SK-N-SH (cell line): Measurements from ENCODE around the gene HOXB9. TPM values are rescaled to one million over a fixed set of nuclear protein-coding genes. Genes with fewer than 3 reads are reported as not detected.

ENCODE experiments used
- CTCF ChIA-PET: fragments of 300-600, 350-600 bp; formaldehyde crosslinking; extraction: SDS; loops from one replicate; lab custom pipeline; 2021; lab: Yijun Ruan, JAX
- POLR2A ChIA-PET: fragments of 350-600 bp; sonication (Branson Sonifier 250); formaldehyde crosslinking; extraction: SDS; loops from one replicate; lab custom pipeline; 2020; ENCODE audit warnings: antibody characterized with exemption, inconsistent platforms; lab: Yijun Ruan, JAX
- DNase-seq: peaks from one replicate; pipeline ENCODE4 v3.0.0; 2012
- H2AFZ ChIP-seq: fragments of 200-600 bp; sonication (generic); 2 replicates; pipeline ENCODE4 v1.8.1; 2016; ENCODE audit warnings: antibody characterized with exemption, mild to moderate bottlenecking, low read depth
- H3F3A ChIP-seq: fragments of 200-600 bp; sonication (generic); replicated peaks from 2 replicates; pipeline ENCODE3; 2016; ENCODE audit warnings: antibody characterized with exemption, mild to moderate bottlenecking; ENCODE audit not compliant: insufficient read depth
- H3K27ac ChIP-seq, 2 experiments: fragments of 200-500 bp in 1 of 2; fragments of 200-600 bp in 1 of 2; sonication (Bioruptor generic) in 1 of 2; sonication (generic), shearing (Covaris generic) in 1 of 2; 2 replicates each; pipeline versions ENCODE4 v1.5.1 to v1.6.1; 2014 to 2016; ENCODE audit warnings: low read depth in 2 of 2, inconsistent platforms in 1 of 2, low read length in 1 of 2, mild to moderate bottlenecking in 1 of 2, mixed read lengths in 1 of 2
- H3K27me3 ChIP-seq: fragments of 200-600 bp; sonication (generic), shearing (Covaris generic); 2 replicates; pipeline ENCODE4 v1.6.1; 2016; ENCODE audit warnings: mixed run types; ENCODE audit not compliant: insufficient read depth
- H3K36me3 ChIP-seq, 2 experiments: fragments of 200-500 bp in 1 of 2; fragments of 200-600 bp in 1 of 2; sonication (Bioruptor generic) in 1 of 2; sonication (generic) in 1 of 2; replicated peaks in 1 of 2; 2 replicates each; pipeline versions ENCODE3 to v1.5.1; 2014 to 2016; ENCODE audit warnings: low read length in 1 of 2, mild to moderate bottlenecking in 1 of 2; ENCODE audit not compliant: insufficient read depth in 2 of 2, control insufficient read depth in 1 of 2
- H3K4me1 ChIP-seq, 2 experiments: fragments of 200-500 bp in 1 of 2; fragments of 200-600 bp in 1 of 2; sonication (Bioruptor generic) in 1 of 2; sonication (generic), shearing (Covaris generic) in 1 of 2; 2 replicates each; pipeline versions ENCODE4 v1.5.1 to v1.6.1; 2014 to 2016; ENCODE audit warnings: low read depth in 1 of 2, low read length in 1 of 2, mixed run types in 1 of 2; ENCODE audit not compliant: insufficient read depth in 2 of 2, control insufficient read depth in 1 of 2
- H3K4me2 ChIP-seq: fragments of 200-600 bp; sonication (generic), shearing (Covaris generic); 2 replicates; pipeline ENCODE4 v1.6.1; 2017; ENCODE audit warnings: mixed run types
- H3K4me3 ChIP-seq, 2 experiments: fragments of 200-500 bp in 1 of 2; fragments of 200-600 bp in 1 of 2; sonication (Bioruptor generic) in 1 of 2; sonication (generic), shearing (Covaris generic) in 1 of 2; 2 replicates each; pipeline versions ENCODE4 v1.5.1 to v1.8.1; 2014 to 2016; ENCODE audit warnings: low read depth in 2 of 2, inconsistent platforms in 1 of 2, low read length in 1 of 2, mild to moderate bottlenecking in 1 of 2, mixed read lengths in 1 of 2, moderate library complexity in 1 of 2
- H3K79me2 ChIP-seq: fragments of 200-600 bp; sonication (generic); 2 replicates; pipeline ENCODE4 v1.8.1; 2017; ENCODE audit warnings: mild to moderate bottlenecking; ENCODE audit not compliant: insufficient read depth
- H3K9ac ChIP-seq: fragments of 200-600 bp; sonication (generic); 2 replicates; pipeline ENCODE4 v1.6.1; 2017; ENCODE audit warnings: mixed run types
- H3K9me2 ChIP-seq: fragments of 200-600 bp; sonication (generic); 2 replicates; pipeline ENCODE4 v1.6.1; 2017; ENCODE audit warnings: mixed run types
- H3K9me3 ChIP-seq: fragments of 200-600 bp; sonication (generic); 2 replicates; pipeline ENCODE4 v1.6.1; 2017; ENCODE audit warnings: mixed run types, mild to moderate bottlenecking, moderate library complexity
- H4K20me1 ChIP-seq: fragments of 200-600 bp; sonication (generic); 2 replicates; pipeline ENCODE4 v1.6.1; 2017; ENCODE audit warnings: mild to moderate bottlenecking, mixed run types; ENCODE audit not compliant: insufficient read depth
- ELF1 ChIP-seq: IDR thresholded peaks from 2 replicates; pipeline ENCODE4 v1.4.0; 2012
- EZH2phosphoT487 ChIP-seq: fragments of 200-600 bp; sonication (generic); IDR thresholded peaks from 2 replicates; pipeline ENCODE4 v1.6.1; 2017; ENCODE audit warnings: low read depth, mixed run types, mild to moderate bottlenecking, antibody characterized with exemption, moderate library complexity, borderline replicate concordance
- FOXJ3 ChIP-seq: sonication (generic); formaldehyde crosslinking; IDR thresholded peaks from 2 replicates; pipeline ENCODE4 v1.5.1; 2020; ENCODE audit warnings: mild to moderate bottlenecking, missing genetic modification reagents
- FOXM1 ChIP-seq: IDR thresholded peaks from 2 replicates; pipeline ENCODE4 v1.4.0; 2012; ENCODE audit warnings: low read depth, mild to moderate bottlenecking
- GABPA ChIP-seq: IDR thresholded peaks from 2 replicates; pipeline ENCODE4 v1.4.0; 2012; ENCODE audit warnings: low read depth, mild to moderate bottlenecking
- MEF2A ChIP-seq: IDR thresholded peaks from 2 replicates; pipeline ENCODE4 v1.4.0; 2012; ENCODE audit warnings: low read depth, borderline replicate concordance
- NFIC ChIP-seq: IDR thresholded peaks from 2 replicates; pipeline ENCODE4 v1.4.0; 2012; ENCODE audit warnings: borderline replicate concordance
- POLR2AphosphoS5 ChIP-seq: IDR thresholded peaks from 2 replicates; pipeline ENCODE4 v1.6.1; 2012; ENCODE audit warnings: low read depth, low read length
- RAD21 ChIP-seq: IDR thresholded peaks from 2 replicates; pipeline ENCODE4 v1.6.1; 2012; ENCODE audit warnings: mild to moderate bottlenecking, low read length
- RCOR1 ChIP-seq: fragments of 150-350 bp; IDR thresholded peaks from 2 replicates; pipeline ENCODE4 v1.6.1; 2017; ENCODE audit warnings: antibody characterized with exemption, low read length
- RXRA ChIP-seq: IDR thresholded peaks from 2 replicates; pipeline ENCODE4 v1.4.0; 2012; ENCODE audit warnings: low read depth, mild to moderate bottlenecking, borderline replicate concordance
- TAF1 ChIP-seq: IDR thresholded peaks from 2 replicates; pipeline ENCODE4 v1.6.1; 2012; ENCODE audit warnings: low read depth, mild to moderate bottlenecking, low read length, moderate library complexity, borderline replicate concordance
- TEAD4 ChIP-seq: IDR thresholded peaks from 2 replicates; pipeline ENCODE4 v1.4.0; 2012; ENCODE audit warnings: mild to moderate bottlenecking, borderline replicate concordance; ENCODE audit not compliant: insufficient read depth
- WGBS: methylation state at CpG from one replicate; pipeline ENCODE4 v1.1.6; 2017; ENCODE audit warnings: low lambda C conversion rate; 5-methylcytosine and 5-hydroxymethylcytosine counted together
- polyA plus RNA-seq, 3 experiments: library from polyadenylated mRNA; depleted of rRNA; stranded (reverse); fragments of >200 nt; gene quantifications; 2 replicates each; pipeline ENCODE4 v1.2.3, GENCODE V29; 2012
- TF ChIP-seq, protein P1 (sequence below): fragments of 150-350 bp; IDR thresholded peaks from 2 replicates; pipeline ENCODE4 v1.6.1; 2017; ENCODE audit warnings: antibody characterized with exemption, low read length, low read depth, borderline replicate concordance
- TF ChIP-seq, protein P2 (sequence below): IDR thresholded peaks from 2 replicates; pipeline ENCODE4 v1.4.0; 2012; ENCODE audit warnings: low read depth, borderline replicate concordance
- TF ChIP-seq, protein P3 (sequence below): IDR thresholded peaks from 2 replicates; pipeline ENCODE4; 2012

The HOXB9 gene
- polyA plus RNA-seq, 1 of the 3 experiments (the other 2 are of a cell fraction): not detected

DNA sequence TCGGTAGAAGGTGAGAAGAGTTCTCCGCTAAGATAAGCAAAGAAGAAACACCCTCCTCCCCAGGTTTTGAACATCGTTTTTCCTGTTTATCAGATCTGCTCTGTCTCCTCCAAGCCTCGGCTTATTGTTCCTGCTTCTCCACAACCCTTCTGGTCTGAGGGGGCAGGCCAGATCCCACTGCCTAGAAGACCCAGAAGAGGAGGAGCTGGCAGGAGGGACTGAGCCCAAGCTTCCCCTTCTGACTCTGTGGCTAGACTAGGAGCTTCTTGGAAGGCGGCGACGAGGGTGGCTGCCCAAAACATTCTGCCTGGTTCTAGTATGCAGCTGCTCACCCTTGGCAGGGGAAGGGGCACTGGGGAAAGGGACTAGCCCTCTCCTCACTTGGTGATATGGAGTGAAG lies 27.4 kb downstream of the HOXB9 start:
- H3K4me1 ChIP-seq: no peaks in the 10 kb centered on the region; a peak in 1 of 4 replicates
- DNase-seq: no peak
- peaks cover 4% of the 10 kb centered on the region for H3F3A ChIP-seq
- no peak overlapping the region for H3K4me3 ChIP-seq
- no peak overlapping the region for H2AFZ ChIP-seq
- WGBS: 30% methylated on average over 7 of the region's 7 CpGs
- H3K27me3 ChIP-seq: peaks cover 99% of the 10 kb centered on the region
- H3K27ac ChIP-seq: no peak overlapping the region
- H3K4me2 ChIP-seq: no peak overlapping the region
- CTCF ChIA-PET: interaction anchor here (0.7 to 1.4 kb wide), 3 partner anchors 12 to 73 kb away, joined by 3 read pairs; no protein-coding TSS in a partner anchor
- H3K36me3 ChIP-seq: no peaks in the 10 kb centered on the region
- H3K9me2 ChIP-seq: no peaks in the 10 kb centered on the region
- no peaks in the 10 kb centered on the region for H3K9me3 ChIP-seq
- POLR2A ChIA-PET: no interaction called here
- no peak for TF ChIP-seq GABPA
- no peak for TF ChIP-seq NFIC
- no peak for TF ChIP-seq TEAD4
- TF ChIP-seq POLR2AphosphoS5: no peak
- TF ChIP-seq ELF1: no peak
- no peak for TF ChIP-seq MEF2A
- no peak for TF ChIP-seq EZH2phosphoT487
- no peaks in the 10 kb centered on the region for H3K79me2 ChIP-seq
- H4K20me1 ChIP-seq: peaks cover 20% of the 10 kb centered on the region; the same call in 1 of the 2 replicates
- H3K9ac ChIP-seq: no peak overlapping the region

DNA sequence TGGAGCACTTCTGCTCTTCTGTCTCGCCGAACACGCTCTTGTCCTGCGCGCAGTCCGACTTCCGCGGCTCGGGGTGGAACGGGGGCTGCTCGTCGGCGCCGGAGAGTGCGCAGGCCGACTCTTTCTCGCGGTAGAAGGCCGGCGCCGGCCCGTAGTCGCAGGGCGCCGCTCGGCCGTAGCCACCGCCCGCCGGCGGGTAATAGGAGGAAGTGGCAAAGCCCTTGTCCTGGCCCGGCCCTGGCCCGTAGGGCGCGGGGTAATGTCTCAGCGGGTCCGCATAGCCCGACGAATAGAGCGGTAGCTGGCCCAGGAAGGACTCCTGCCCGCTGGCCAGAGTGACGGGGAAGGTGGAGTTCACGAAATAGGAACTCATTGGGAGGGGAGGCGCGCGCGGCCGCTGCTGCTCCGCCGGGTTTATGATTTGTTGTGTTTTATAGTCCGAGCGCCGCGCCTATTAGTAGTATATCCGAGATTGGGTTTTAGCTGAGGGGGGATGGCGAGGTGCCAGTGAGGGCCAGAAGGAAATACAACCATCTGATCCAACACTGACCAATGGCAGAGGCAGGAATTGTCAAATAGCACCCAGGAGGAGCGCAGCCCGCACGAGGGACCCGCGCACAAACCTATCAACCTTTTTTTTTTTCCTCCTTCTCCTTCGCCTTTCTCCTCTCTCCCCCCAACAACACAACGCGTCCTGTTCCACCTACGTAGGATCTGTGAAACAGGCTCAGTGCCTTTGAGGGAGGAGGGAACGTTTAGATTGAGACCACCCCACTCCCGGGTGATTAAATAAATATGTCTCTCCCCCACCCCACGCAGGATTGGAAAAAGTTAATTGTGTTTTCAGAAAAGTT lies 28.2 kb downstream of the HOXB9 start:
- peaks cover 20% of the 10 kb centered on the region; the same call in 1 of the 2 replicates for H4K20me1 ChIP-seq
- CTCF ChIA-PET: interaction anchor here (1.2 to 1.4 kb wide), 2 partner anchors 11 to 74 kb away, joined by 3 read pairs; no protein-coding TSS in a partner anchor
- WGBS: 17% methylated on average over 60 of the region's 68 CpGs

DNA sequence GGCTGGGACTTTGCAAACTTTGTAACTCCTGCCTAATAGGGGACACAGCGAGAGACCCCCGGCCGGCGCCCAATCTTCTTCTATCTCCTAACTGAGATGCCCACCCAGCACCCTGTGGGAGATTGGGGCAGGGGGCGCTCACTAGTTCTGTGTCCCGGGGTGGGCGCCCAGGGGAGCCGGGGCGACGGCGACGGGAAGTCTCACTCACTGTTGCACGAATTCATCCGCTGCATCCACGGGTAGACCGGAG lies 28.7 kb downstream of the HOXB9 start:
- Histone ChIP-seq H3K36me3 (no peaks in the 10 kb centered on the region), H3K4me2 (peak overlapping the region; percentile 72; the same call in 1 of the 2 replicates), H3K9me2 (no peaks in the 10 kb centered on the region), H3K9me3 (no peaks in the 10 kb centered on the region), H3K9ac (no peak overlapping the region), H3K4me3 (no peak overlapping the region), H3K79me2 (no peaks in the 10 kb centered on the region), H4K20me1 (peaks cover 20% of the 10 kb centered on the region; the same call in 1 of the 2 replicates), H2AFZ (no peak overlapping the region)
- DNase-seq: no peak
- 13% methylated on average over 16 of the region's 16 CpGs for WGBS
- TF ChIP-seq FOXM1 (no peak), RXRA (no peak), RCOR1 (no peak), EZH2phosphoT487 (no peak), FOXJ3 (CRISPR knock-in tag) (no peak), GABPA (no peak), RAD21 (no peak), TAF1 (no peak)
- TF ChIP-seq, protein P1, sequence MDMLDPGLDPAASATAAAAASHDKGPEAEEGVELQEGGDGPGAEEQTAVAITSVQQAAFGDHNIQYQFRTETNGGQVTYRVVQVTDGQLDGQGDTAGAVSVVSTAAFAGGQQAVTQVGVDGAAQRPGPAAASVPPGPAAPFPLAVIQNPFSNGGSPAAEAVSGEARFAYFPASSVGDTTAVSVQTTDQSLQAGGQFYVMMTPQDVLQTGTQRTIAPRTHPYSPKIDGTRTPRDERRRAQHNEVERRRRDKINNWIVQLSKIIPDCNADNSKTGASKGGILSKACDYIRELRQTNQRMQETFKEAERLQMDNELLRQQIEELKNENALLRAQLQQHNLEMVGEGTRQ: no peak
- TF ChIP-seq, protein P2, sequence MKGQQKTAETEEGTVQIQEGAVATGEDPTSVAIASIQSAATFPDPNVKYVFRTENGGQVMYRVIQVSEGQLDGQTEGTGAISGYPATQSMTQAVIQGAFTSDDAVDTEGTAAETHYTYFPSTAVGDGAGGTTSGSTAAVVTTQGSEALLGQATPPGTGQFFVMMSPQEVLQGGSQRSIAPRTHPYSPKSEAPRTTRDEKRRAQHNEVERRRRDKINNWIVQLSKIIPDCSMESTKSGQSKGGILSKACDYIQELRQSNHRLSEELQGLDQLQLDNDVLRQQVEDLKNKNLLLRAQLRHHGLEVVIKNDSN: no peak
- TF ChIP-seq, protein P3, sequence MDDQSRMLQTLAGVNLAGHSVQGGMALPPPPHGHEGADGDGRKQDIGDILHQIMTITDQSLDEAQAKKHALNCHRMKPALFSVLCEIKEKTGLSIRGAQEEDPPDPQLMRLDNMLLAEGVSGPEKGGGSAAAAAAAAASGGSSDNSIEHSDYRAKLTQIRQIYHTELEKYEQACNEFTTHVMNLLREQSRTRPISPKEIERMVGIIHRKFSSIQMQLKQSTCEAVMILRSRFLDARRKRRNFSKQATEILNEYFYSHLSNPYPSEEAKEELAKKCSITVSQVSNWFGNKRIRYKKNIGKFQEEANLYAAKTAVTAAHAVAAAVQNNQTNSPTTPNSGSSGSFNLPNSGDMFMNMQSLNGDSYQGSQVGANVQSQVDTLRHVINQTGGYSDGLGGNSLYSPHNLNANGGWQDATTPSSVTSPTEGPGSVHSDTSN: no peak
- TF ChIP-seq, all 33 proteins: peak for 0
- Histone ChIP-seq H3K27ac (no peak overlapping the region), H3F3A (peaks cover 4% of the 10 kb centered on the region), H3K4me1 (peaks cover 0 to 4% of the 10 kb centered on the region in 2 experiments; a peak in 1 of 4 replicates), H3K27me3 (peaks cover 98% of the 10 kb centered on the region)
- POLR2A ChIA-PET: no interaction called here
- CTCF ChIA-PET: no interaction called here

More for the DNA sequence above, 28.2 kb downstream of the HOXB9 start:
- H3K27ac ChIP-seq: no peak overlapping the region
- 0 out of 4 replicates have a peak overlapping the region, but pooled peaks of 1 of the 2 experiments have one; percentile 28 for H3K4me3 ChIP-seq
- no peak for DNase-seq
- peak overlapping the region; percentile 75; the same call in 1 of the 2 replicates for H2AFZ ChIP-seq
- no peak overlapping the region for H3K9ac ChIP-seq
- TF ChIP-seq EZH2phosphoT487 (peak; percentile 83), ELF1 (no peak)
- POLR2A ChIA-PET: no interaction called here
- no peaks in the 10 kb centered on the region for H3K79me2 ChIP-seq
- H3K4me2 ChIP-seq: peak overlapping the region; percentile 72; the same call in 1 of the 2 replicates
- peaks cover 0 to 4% of the 10 kb centered on the region in 2 experiments; a peak in 1 of 4 replicates for H3K4me1 ChIP-seq
- H3K9me3 ChIP-seq: no peaks in the 10 kb centered on the region
- no peaks in the 10 kb centered on the region for H3K9me2 ChIP-seq
- H3K36me3 ChIP-seq: no peaks in the 10 kb centered on the region
- peaks cover 4% of the 10 kb centered on the region for H3F3A ChIP-seq
- peaks cover 98% of the 10 kb centered on the region for H3K27me3 ChIP-seq
